Ectodermal cell (in vitro differentiated cells): Measurements from ENCODE around the gene UBE4B.
"Not testable (repeated sequence)": the region's sequence is repeated elsewhere in the genome, so short reads cannot be mapped to it uniquely, and the experiment has no call there.

Source experiments
- H3K27ac ChIP-seq: 2 replicates; pipeline ENCODE4 v1.7.0; 2013; ENCODE audit warnings: mild to moderate bottlenecking, low read depth, low read length; ENCODE audit not compliant: insufficient read depth, poor library complexity, severe bottlenecking
- H3K27me3 ChIP-seq: 2 replicates; pipeline ENCODE4 v1.7.0; 2013; ENCODE audit warnings: mild to moderate bottlenecking, low read length; ENCODE audit not compliant: insufficient read depth, control insufficient read depth, poor library complexity, severe bottlenecking
- H3K36me3 ChIP-seq: one replicate; pipeline ENCODE4 v1.7.0; 2013; ENCODE audit warnings: low read length; ENCODE audit not compliant: control insufficient read depth, insufficient read depth
- H3K4me1 ChIP-seq: one replicate; pipeline ENCODE4 v1.7.0; 2013; ENCODE audit warnings: low read length; ENCODE audit not compliant: control insufficient read depth, insufficient read depth
- H3K4me3 ChIP-seq: 2 replicates; pipeline ENCODE4 v1.7.0; 2013; ENCODE audit warnings: low read depth, low read length, control low read depth; ENCODE audit not compliant: insufficient read depth
- H3K9me3 ChIP-seq: 2 replicates; pipeline ENCODE4 v1.7.0; 2013; ENCODE audit warnings: mild to moderate bottlenecking, low read length, moderate library complexity; ENCODE audit not compliant: control insufficient read depth
- WGBS, 2 experiments: methylation state at CpG; one replicate each; pipeline ENCODE4 v1.1.7; 2013; ENCODE audit warnings: missing lambda C conversion rate in 2 of 2; 5-methylcytosine and 5-hydroxymethylcytosine counted together

The UBE4B gene

DNA sequence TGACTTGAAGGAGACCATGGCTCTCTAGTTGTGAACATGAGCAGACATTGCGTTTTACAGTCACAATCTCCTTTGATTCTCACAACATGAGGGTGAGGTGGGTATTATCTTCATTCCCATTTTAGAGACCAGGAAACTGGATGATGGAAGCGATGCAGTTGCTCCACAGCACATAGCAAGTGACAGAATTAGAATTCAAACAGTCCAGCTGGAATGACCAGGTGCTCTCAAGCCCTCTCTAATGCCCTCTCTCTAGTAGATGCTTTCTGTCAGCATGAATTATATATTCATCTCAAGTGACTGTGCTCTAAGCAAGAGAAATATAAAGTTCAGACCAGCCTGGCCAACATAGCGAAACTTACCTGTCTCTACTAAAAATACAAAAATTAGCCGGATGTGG is 167.9 kb downstream of the UBE4B start:
- 95 to 97% methylated on average over 4 of the region's 4 CpGs for WGBS, 2 experiments
- H3K36me3 ChIP-seq, result no peaks in the 10 kb centered on the region
- H3K27me3 ChIP-seq, result no peaks in the 10 kb centered on the region
- H3K4me3 ChIP-seq, result no peak overlapping the region
- H3K4me1 ChIP-seq, result no peaks in the 10 kb centered on the region
- H3K27ac ChIP-seq, result no peak overlapping the region
- H3K9me3 ChIP-seq, result peaks cover 2% of the 10 kb centered on the region

DNA sequence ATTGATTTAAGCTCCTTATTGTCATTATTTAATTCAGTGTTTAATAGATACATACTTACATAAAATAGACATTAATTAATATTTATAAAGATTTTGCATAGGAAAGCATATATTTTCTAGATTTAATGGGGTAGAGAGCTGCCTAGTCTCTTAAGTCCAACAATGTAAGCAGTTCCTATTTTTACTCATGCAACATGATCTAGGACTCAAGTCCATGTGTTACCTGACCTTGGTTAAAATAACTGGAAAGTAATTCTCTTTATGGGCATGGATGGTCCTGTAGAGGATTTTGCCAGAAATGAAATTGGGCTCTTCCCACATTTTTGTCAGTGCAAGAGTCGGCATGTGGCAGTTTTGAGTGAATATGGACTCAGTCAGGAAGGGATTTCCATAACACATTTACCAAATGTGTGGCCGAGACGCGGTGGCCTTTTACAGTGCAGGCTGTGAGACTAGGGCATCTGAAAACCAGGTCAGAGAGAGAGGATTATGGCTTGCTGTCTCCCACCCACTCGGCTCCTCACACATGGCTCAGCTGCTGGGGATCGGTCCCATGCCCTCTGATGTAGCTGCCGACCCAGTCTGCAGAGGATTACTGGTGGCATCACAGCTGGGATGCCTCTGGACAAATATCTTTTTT is 171.4 kb downstream of the UBE4B start:
- Histone ChIP-seq H3K27me3 (no peaks in the 10 kb centered on the region), H3K4me1 (no peaks in the 10 kb centered on the region), H3K36me3 (no peaks in the 10 kb centered on the region), H3K9me3 (no peaks in the 10 kb centered on the region), H3K4me3 (no peak overlapping the region), H3K27ac (no peak overlapping the region)
- 87 to 92% methylated on average over 7 of the region's 7 CpGs for WGBS, 2 experiments

GRCh38 chr1:10205206-10205605 is 172.4 kb downstream of the UBE4B start:
- H3K27me3 ChIP-seq, H3K9me3 ChIP-seq, H3K4me1 ChIP-seq, H3K4me3 ChIP-seq, H3K36me3 ChIP-seq, H3K27ac ChIP-seq: not testable (repeated sequence)
- WGBS, 2 experiments, result 88 to 89% methylated on average over 14 of the region's 14 CpGs

GRCh38 chr1:10207810-10208209 is 175.1 kb downstream of the UBE4B start:
- Histone ChIP-seq H3K27ac (no peak overlapping the region), H3K9me3 (no peaks in the 10 kb centered on the region), H3K4me3 (no peak overlapping the region), H3K27me3 (no peaks in the 10 kb centered on the region), H3K36me3 (no peaks in the 10 kb centered on the region), H3K4me1 (peaks cover 8% of the 10 kb centered on the region)
- WGBS, 2 experiments, result 85 to 93% methylated on average over 2 to 3 of the region's 3 CpGs

GRCh38 chr1:10208537-10208936 is 175.8 kb downstream of the UBE4B start:
- WGBS, 2 experiments, result 95% methylated on average over 10 to 11 of the region's 11 CpGs
- Histone ChIP-seq H3K4me1 (peaks cover 14% of the 10 kb centered on the region), H3K9me3 (no peaks in the 10 kb centered on the region), H3K27me3 (no peaks in the 10 kb centered on the region), H3K4me3 (no peak overlapping the region), H3K36me3 (no peaks in the 10 kb centered on the region), H3K27ac (no peak overlapping the region)

GRCh38 chr1:10209590-10209904 is 176.8 kb downstream of the UBE4B start:
- Histone ChIP-seq H3K36me3 (no peaks in the 10 kb centered on the region), H3K27ac (peak overlapping the region; percentile 98), H3K4me3 (peak overlapping the region; percentile 96), H3K27me3 (no peaks in the 10 kb centered on the region), H3K4me1 (peaks cover 19% of the 10 kb centered on the region), H3K9me3 (no peaks in the 10 kb centered on the region)
- WGBS, 2 experiments, result 2 to 4% methylated on average over 7 of the region's 8 CpGs

DNA sequence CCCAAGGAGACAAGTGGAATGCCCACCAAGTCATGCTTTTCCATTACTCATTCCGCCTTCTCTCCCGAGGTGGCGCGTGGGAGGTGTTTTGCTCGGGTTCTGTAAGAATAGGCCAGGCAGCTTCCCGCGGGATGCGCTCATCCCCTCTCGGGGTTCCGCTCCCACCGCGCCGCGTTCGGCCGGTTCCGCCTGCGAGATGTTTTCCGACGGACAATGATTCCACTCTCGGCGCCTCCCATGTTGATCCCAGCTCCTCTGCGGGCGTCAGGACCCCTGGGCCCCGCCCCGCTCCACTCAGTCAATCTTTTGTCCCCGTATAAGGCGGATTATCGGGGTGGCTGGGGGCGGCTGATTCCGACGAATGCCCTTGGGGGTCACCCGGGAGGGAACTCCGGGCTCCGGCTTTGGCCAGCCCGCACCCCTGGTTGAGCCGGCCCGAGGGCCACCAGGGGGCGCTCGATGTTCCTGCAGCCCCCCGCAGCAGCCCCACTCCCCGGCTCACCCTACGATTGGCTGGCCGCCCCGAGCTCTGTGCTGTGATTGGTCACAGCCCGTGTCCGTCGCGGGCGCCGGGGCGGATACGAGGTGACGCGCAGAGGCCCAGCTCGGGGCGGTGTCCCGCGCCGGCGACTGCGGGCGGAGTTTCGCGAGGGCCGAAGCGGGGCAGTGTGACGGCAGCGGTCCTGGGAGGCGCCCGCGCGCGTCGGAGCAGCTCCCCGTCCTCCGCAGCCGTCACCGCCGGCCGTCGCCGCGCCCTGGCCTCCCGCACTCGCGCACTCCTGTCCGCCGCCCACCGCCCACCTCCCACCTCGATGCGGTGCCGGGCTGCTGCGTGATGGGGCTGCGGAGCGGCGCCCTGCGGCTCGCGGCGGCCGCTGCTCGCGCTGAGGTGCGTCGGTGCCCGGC is 177.4 kb downstream of the UBE4B start, which contains the start of gene KIF1B:
Gene KIF1B, plus strand, starts transcription at position 666 of the 906 bp plus-strand sequence. CDS start 21,759 bp downstream, outside the sequence.
- 0% methylated on average over 107 of the region's 107 CpGs for WGBS, 2 experiments
- Histone ChIP-seq H3K36me3 (no peaks in the 10 kb centered on the region), H3K27me3 (no peaks in the 10 kb centered on the region), H3K9me3 (no peaks in the 10 kb centered on the region), H3K4me1 (peaks cover 19% of the 10 kb centered on the region), H3K27ac (peak within 1 kb of the TSS; percentile 98), H3K4me3 (peak within 1 kb of the TSS; percentile 96)

DNA sequence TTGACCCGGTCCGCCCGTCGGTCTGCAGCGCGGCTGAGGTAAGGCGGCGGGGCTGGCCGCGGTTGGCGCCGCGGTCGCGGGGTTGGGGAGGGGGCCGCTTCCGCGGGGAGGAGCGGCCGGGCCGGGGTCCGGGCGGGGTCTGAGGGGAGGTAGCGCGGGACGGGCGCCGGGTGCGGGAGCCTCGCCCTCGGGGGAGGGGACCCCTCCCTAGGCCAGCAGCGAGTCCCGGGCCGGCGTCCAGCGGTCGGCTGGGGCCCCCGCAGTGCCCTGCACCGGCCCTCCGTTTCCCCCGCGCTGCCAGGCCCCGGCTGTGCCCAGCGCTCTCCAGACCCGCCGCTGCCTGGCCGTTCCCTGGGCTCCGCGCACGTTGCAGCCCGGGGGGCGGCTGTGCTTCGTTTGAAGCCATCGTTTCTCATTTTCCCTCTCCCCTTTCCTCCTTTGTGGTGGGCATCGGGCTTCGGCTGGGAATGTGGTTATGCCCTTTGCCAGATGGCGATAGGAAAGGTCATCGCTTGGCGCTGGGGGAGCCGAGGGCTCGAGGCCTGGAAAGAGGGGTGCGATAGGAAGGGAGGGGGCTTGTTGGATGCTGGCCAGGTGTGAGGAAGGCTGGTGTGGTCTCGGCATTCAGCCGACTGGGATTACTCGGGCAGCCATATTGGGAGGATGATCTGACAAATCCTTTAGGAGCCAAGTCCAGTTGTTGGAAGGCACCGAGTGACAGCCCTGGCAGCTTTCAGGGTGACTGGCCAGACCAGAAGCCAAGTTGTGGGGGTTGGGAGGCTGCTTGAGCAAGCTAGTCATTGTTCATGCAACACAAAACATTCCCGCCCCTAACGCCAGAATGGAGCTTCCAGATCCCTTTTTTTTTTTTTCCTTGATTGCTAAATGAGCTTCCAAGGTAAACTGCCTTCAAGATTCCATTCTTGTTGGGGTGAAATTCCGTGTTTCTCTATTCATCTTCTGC is 178.4 kb downstream of the UBE4B start:
- 0% methylated on average over 69 of the region's 69 CpGs for WGBS, 2 experiments
- no peaks in the 10 kb centered on the region for H3K27me3 ChIP-seq
- peaks cover 19% of the 10 kb centered on the region for H3K4me1 ChIP-seq
- H3K27ac ChIP-seq, result peak overlapping the region; percentile 88
- H3K9me3 ChIP-seq, result no peaks in the 10 kb centered on the region
- H3K4me3 ChIP-seq, result peak overlapping the region; percentile 96
- H3K36me3 ChIP-seq, result no peaks in the 10 kb centered on the region

DNA sequence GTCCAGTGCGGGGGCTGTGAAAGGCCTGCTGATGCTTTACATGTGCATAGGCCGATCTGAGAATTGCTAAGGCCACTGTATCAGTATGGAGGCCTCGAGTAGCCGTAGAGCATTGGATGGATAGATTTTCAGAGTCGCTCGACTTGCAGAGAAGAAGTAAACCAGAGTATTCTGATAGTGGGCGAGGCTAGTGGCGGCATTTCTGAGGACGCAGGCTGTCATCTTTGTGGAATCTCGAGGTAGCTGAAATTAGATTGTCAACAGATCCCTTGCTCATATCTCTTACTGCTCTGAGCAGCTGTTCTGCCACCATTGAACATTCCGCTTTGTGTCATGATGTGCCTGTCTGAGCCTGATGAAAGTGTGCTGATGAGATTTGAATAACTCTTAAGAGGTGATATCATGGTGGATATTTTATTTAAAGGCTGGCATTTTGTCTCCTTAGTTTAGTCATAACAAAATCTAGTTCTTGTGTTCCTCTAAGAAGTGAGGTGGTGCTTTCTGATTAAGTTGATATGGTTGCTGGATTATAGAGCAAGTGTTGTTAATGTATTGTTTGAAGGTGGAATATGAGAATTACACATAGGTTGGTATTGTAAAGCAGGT is 179.2 kb downstream of the UBE4B start:
- H3K4me3 ChIP-seq, result peak overlapping the region; percentile 96
- H3K27ac ChIP-seq, result peak overlapping the region; percentile 88
- H3K27me3 ChIP-seq, result no peaks in the 10 kb centered on the region
- 16 to 26% methylated on average over 11 of the region's 11 CpGs for WGBS, 2 experiments
- peaks cover 19% of the 10 kb centered on the region for H3K4me1 ChIP-seq
- H3K9me3 ChIP-seq, result no peaks in the 10 kb centered on the region
- H3K36me3 ChIP-seq, result no peaks in the 10 kb centered on the region
